Measurements from ENCODE around the gene TBC1D22B. TPM values are rescaled to one million over a fixed set of nuclear protein-coding genes. Genes with fewer than 3 reads are reported as not detected.
A peak's percentile ranks its signal among the peaks of the same experiment; 100 is the strongest.

The TBC1D22B gene
- total and polyA plus RNA-seq, 7 donors: 6.1 to 10.8 (median 7.2) TPM

DNA sequence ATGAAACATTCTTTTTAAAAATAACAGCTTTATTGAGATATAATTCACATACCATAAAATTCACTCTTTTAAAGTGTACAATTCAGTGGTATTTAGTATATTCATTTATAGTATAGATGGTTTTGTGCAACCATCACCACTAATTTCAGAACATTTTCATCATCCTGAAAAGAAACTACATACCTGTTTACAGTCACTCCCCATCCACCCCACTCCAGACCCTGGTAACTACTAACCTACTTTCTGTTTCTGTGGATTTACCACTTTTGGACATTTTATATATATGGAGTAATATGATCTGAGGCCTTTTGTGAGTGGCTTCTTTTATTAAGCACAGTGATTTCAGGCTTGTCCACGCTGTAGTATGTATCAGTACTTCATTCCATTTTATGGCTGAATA, 2.9 kb downstream of the TBC1D22B start:
- no peak overlapping the region for H3K27ac ChIP-seq
- H3K36me3 ChIP-seq: no peaks in the 10 kb centered on the region
- H3K9me3 ChIP-seq: no peaks in the 10 kb centered on the region
- intact Hi-C loops (cut with DNase I): no loop called here
- TF ChIP-seq POLR2A (IDR thresholded peaks at IDR 0.05) (no peak), CTCF (IDR thresholded peaks at IDR 0.05) (no peak), EP300 (IDR thresholded peaks at IDR 0.05) (no peak), POLR2AphosphoS5 (IDR thresholded peaks at IDR 0.05) (no peak)
- WGBS, 2 donors: 95 to 99% methylated on average over 1 of the region's 1 CpG
- no peak overlapping the region for H3K4me3 ChIP-seq
- no peak for DNase-seq
- H3K4me1 ChIP-seq: peaks cover 0 to 35% (median 22%) of the 10 kb centered on the region in 4 donors
- no peaks in the 10 kb centered on the region for H3K27me3 ChIP-seq

GRCh38 chr6:37261198-37261597, 3.6 kb downstream of the TBC1D22B start:
- no peak overlapping the region for H3K27ac ChIP-seq
- TF ChIP-seq POLR2A (IDR thresholded peaks at IDR 0.05) (no peak), POLR2AphosphoS5 (IDR thresholded peaks at IDR 0.05) (no peak), EP300 (IDR thresholded peaks at IDR 0.05) (no peak), CTCF (IDR thresholded peaks at IDR 0.05) (no peak)
- H3K4me3 ChIP-seq: no peak overlapping the region
- H3K27me3 ChIP-seq: no peaks in the 10 kb centered on the region
- DNase-seq: no peak
- 94% methylated on average over 5 of the region's 5 CpGs for WGBS, 2 donors
- intact Hi-C loops (cut with DNase I): no loop called here
- no peaks in the 10 kb centered on the region for H3K9me3 ChIP-seq
- peaks cover 0 to 38% (median 22%) of the 10 kb centered on the region in 4 donors for H3K4me1 ChIP-seq
- no peaks in the 10 kb centered on the region for H3K36me3 ChIP-seq

DNA sequence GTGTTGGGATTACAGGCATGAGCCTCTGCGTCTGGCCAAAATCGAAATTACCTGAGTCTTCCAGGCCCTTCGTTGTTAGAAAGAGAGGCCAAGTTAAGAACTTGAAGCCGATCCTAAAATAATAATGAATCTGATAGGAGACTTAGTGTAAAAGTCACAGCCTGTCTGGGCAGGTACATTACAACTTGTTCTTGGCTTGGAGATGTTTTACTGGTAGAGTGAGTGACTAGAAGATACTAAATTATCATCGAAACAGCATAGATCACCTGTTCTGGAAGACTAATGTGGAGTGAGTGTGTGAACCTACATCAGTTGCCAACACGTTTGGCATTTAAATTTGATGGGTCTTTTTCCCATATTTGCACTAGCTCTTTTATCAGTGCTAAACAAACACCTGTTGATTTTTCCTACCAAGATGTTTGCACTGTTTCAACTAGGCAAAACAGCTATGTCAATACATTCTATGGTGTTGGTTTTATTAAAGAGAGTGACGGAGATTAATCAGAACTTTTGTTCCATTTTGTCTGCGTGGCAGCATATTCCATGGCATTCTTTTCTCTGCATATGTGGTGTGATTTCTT, 5.0 kb downstream of the TBC1D22B start:
- no peak for DNase-seq
- Histone ChIP-seq H3K4me3 (no peak overlapping the region), H3K4me1 (peaks cover 0 to 32% (median 16%) of the 10 kb centered on the region in 4 donors), H3K27me3 (no peaks in the 10 kb centered on the region), H3K36me3 (no peaks in the 10 kb centered on the region), H3K27ac (no peak overlapping the region), H3K9me3 (no peaks in the 10 kb centered on the region)
- intact Hi-C loops (cut with DNase I): no loop called here
- 76 to 82% methylated on average over 8 of the region's 8 CpGs for WGBS, 2 donors
- TF ChIP-seq EP300 (IDR thresholded peaks at IDR 0.05) (no peak), POLR2A (IDR thresholded peaks at IDR 0.05) (no peak), POLR2AphosphoS5 (IDR thresholded peaks at IDR 0.05) (no peak), CTCF (IDR thresholded peaks at IDR 0.05) (no peak)

DNA sequence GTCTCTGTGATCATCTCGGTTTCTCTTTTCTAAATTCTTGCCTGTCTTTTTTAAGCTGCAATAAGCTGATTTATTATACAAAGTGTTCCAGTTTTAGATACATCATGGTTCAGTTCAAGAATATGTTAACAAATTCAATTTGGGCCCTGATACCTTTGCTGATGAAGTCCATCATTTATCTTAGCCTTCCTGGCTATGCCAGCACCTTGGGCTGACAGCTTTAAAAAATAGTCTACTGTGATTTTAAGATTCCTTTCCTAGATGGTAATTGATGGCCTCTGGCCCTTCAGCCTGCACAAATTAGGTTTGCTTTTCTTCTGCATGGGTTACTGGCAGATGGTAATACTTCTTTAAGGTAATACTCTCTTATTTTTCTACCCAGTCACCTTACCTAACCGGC, 7.4 kb downstream of the TBC1D22B start:
- Histone ChIP-seq H3K4me3 (no peak overlapping the region), H3K27ac (peak overlapping the region in 1 of 4 donors; percentile 33), H3K36me3 (peaks cover 0 to 6% (median 2%) of the 10 kb centered on the region in 4 donors), H3K4me1 (peaks cover 0 to 15% (median 3%) of the 10 kb centered on the region in 4 donors), H3K9me3 (no peaks in the 10 kb centered on the region), H3K27me3 (no peaks in the 10 kb centered on the region)
- no peak for DNase-seq
- WGBS, 2 donors: 80 to 85% methylated on average over 2 of the region's 2 CpGs
- intact Hi-C loops (cut with DNase I): no loop called here
- TF ChIP-seq EP300 (IDR thresholded peaks at IDR 0.05): no peak
- TF ChIP-seq POLR2A (IDR thresholded peaks at IDR 0.05): no peak
- no peak for TF ChIP-seq POLR2AphosphoS5 (IDR thresholded peaks at IDR 0.05)
- TF ChIP-seq CTCF (IDR thresholded peaks at IDR 0.05): no peak

- Histone ChIP-seq H3K9me3 (no peaks in the 10 kb centered on the region), H3K27ac (no peak overlapping the region), H3K36me3 (peaks cover 0 to 14% (median 4%) of the 10 kb centered on the region in 4 donors), H3K4me3 (no peak overlapping the region), H3K4me1 (peaks cover 0 to 15% (median 3%) of the 10 kb centered on the region in 4 donors), H3K27me3 (no peaks in the 10 kb centered on the region)
- intact Hi-C loops (cut with DNase I): no loop called here
- WGBS, 2 donors: 87 to 89% methylated on average over 3 of the region's 3 CpGs
- TF ChIP-seq POLR2AphosphoS5 (IDR thresholded peaks at IDR 0.05) (no peak), POLR2A (IDR thresholded peaks at IDR 0.05) (no peak), CTCF (IDR thresholded peaks at IDR 0.05) (no peak), EP300 (IDR thresholded peaks at IDR 0.05) (no peak)
- DNase-seq: no peak
These were observed 8.3 kb downstream of the TBC1D22B start for GRCh38 chr6:37265860-37266259.
